GM10248 (cell line): ENCODE results near the gene KLHL33.

Source experiments
- CTCF ChIA-PET: fragments of 300-600 bp; sonication (Branson Sonifier 250); formaldehyde crosslinking; extraction: SDS; loops from one replicate; lab custom pipeline; 2021; ENCODE audit warnings: antibody characterized with exemption; lab: Yijun Ruan, JAX
- POLR2A ChIA-PET: fragments of 350-650 bp; sonication (Branson Sonifier 250); formaldehyde crosslinking; extraction: SDS; loops from one replicate; lab custom pipeline; 2020; ENCODE audit warnings: antibody characterized with exemption; lab: Yijun Ruan, JAX
- DNase-seq: peaks from one replicate; pipeline ENCODE4 v3.0.0; 2012; ENCODE audit errors: extremely low spot score
- CTCF ChIP-seq: IDR thresholded peaks from 2 replicates; pipeline ENCODE4 v1.5.1; 2012; ENCODE audit warnings: mild to moderate bottlenecking, low read depth; ENCODE audit errors: extremely low read depth, missing control alignments, control extremely low read depth

Gene KLHL33

GRCh38 chr14:20472536-20473169 is 36.7 kb upstream of the KLHL33 start:
- ChIA-PET CTCF (interaction anchor here (0.7 to 1.8 kb wide), 4 partner anchors 15 to 76 kb away, joined by 3 to 5 read pairs (median 4); no protein-coding TSS in a partner anchor), POLR2A (interaction anchor here (0.6 to 3.0 kb wide), 4 partner anchors 9 to 186 kb away, joined by 3 to 17 read pairs (median 6); partner anchors contain the start of gene PIP4P1)
- no peak for TF ChIP-seq CTCF
- DNase-seq: no peak

DNA sequence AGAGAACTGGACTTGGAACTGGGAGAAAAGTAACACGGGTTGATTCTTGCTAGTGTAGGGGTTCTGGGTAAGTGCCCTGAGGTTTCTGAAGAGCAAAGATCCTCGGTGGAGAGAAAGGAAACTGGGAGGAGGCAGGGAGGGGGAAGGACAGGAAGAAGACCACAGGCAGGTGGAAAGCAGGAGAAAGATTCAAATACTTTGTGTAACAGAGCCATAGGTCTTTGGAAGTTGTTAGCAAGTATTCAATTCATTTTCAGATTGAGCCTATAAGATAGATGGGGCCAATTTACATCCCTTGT is 34.6 kb upstream of the KLHL33 start:
- CTCF ChIA-PET: interaction anchor here (1.0 to 1.6 kb wide), 3 partner anchors 9 to 143 kb away, joined by 3 to 8 read pairs (median 5); partner anchors contain the start of gene PIP4P1
- POLR2A ChIA-PET: interaction anchor here (1.4 to 1.7 kb wide), 2 partner anchors 10 to 18 kb away, joined by 8 to 27 read pairs; partner anchors contain the start of gene PIP4P1
- no peak for TF ChIP-seq CTCF
- DNase-seq: no peak

- DNase-seq: peak; percentile 45
- TF ChIP-seq CTCF: no peak
- ChIA-PET CTCF (interaction anchor here (1.0 to 1.6 kb wide), 6 partner anchors 8 to 143 kb away, joined by 3 to 8 read pairs (median 5); partner anchors contain the start of gene PIP4P1), POLR2A (interaction anchor here (0.6 to 1.7 kb wide), 13 partner anchors 9 to 213 kb away, joined by 3 to 27 read pairs (median 5); partner anchors contain the start of genes APEX1, OSGEP, PARP2 and PIP4P1)
Observed at GRCh38 chr14:20469890-20470602, 34.1 kb upstream of the KLHL33 start.

- ChIA-PET POLR2A (interaction anchor here (0.6 to 1.7 kb wide), 13 partner anchors 8 to 214 kb away, joined by 3 to 27 read pairs (median 5); partner anchors contain the start of genes APEX1, OSGEP, PARP2 and PIP4P1), CTCF (interaction anchor here (1.0 to 1.6 kb wide), 6 partner anchors 8 to 142 kb away, joined by 3 to 8 read pairs (median 5); partner anchors contain the start of gene PIP4P1)
- TF ChIP-seq CTCF: no peak
- DNase-seq: peak; percentile 96
Observed at GRCh38 chr14:20469242-20469889, 33.4 kb upstream of the KLHL33 start, which contains the start of gene PNP. PNP (plus strand) TSS chr14:20469406; CDS start chr14:20469525, 119 bp downstream.

- peak; percentile 21 for DNase-seq
- no peak for TF ChIP-seq CTCF
- POLR2A ChIA-PET: interaction anchor here (0.5 to 1.8 kb wide), 7 partner anchors 8 to 300 kb away, joined by 3 to 27 read pairs (median 4); partner anchors contain the start of genes APEX1 and PIP4P1
- CTCF ChIA-PET: interaction anchor here (1.4 kb wide), 1 partner anchor 20 kb away, joined by 5 read pairs; no protein-coding TSS in a partner anchor
Observed at GRCh38 chr14:20468764-20469241, 32.8 kb upstream of the KLHL33 start.
